HepG2 (cell line): ENCODE data around the gene PARD3. TPM values are rescaled to one million over a fixed set of nuclear protein-coding genes. Genes with fewer than 3 reads are reported as not detected.

Experiments
- EED ChIP-seq: sonication (generic); formaldehyde crosslinking; IDR thresholded peaks from 2 replicates; pipeline ENCODE4 v1.5.0; 2020; ENCODE audit warnings: mild to moderate bottlenecking, missing genetic modification reagents
- EP300 ChIP-seq, 3 experiments: sonication (generic) in 1 of 3; formaldehyde crosslinking in 1 of 3; IDR thresholded peaks; 2 replicates each; pipeline versions ENCODE4 v1.5.1 to v1.6.1; 2011 to 2020; ENCODE audit warnings: low read depth in 2 of 3, low read length in 2 of 3, borderline replicate concordance in 1 of 3, improper control_type of control experiment in 1 of 3, mild to moderate bottlenecking in 1 of 3, missing genetic modification reagents in 1 of 3, moderate library complexity in 1 of 3
- HBP1 ChIP-seq: IDR thresholded peaks from 2 replicates; pipeline ENCODE4 v1.6.1; 2016; ENCODE audit warnings: low read depth, control low read depth
- HMG20A ChIP-seq: IDR thresholded peaks from 2 replicates; pipeline ENCODE4 v1.6.1; 2016; ENCODE audit warnings: borderline replicate concordance
- HMGA1 ChIP-seq: sonication (generic); formaldehyde crosslinking; conservative IDR thresholded peaks from 2 replicates; pipeline ENCODE4 v1.4.0; 2020; ENCODE audit warnings: missing genetic modification reagents
- KMT2A ChIP-seq: sonication (generic); formaldehyde crosslinking; IDR thresholded peaks from 2 replicates; pipeline ENCODE4 v1.4.0; 2020; ENCODE audit warnings: missing genetic modification reagents
- MIER3 ChIP-seq: IDR thresholded peaks from 2 replicates; pipeline ENCODE4 v1.6.1; 2016; ENCODE audit warnings: missing compliant biosample characterization, borderline replicate concordance
- MYPOP ChIP-seq: sonication (generic); formaldehyde crosslinking; IDR thresholded peaks from 2 replicates; pipeline ENCODE4 v1.8.1; 2023; ENCODE audit warnings: mild to moderate bottlenecking, moderate library complexity, missing genetic modification reagents
- NFKB2 ChIP-seq: sonication (generic); formaldehyde crosslinking; IDR thresholded peaks from 2 replicates; pipeline ENCODE4 v1.4.0; 2020; ENCODE audit warnings: missing genetic modification reagents, borderline replicate concordance
- PHB2 ChIP-seq: fragments of 450-650 bp; IDR thresholded peaks from 2 replicates; pipeline ENCODE4 v1.6.1; 2018; ENCODE audit not compliant: partially characterized antibody
- RBM39 ChIP-seq: fragments of 200-400 bp; formaldehyde crosslinking; IDR thresholded peaks from one replicate; pipeline ENCODE4 v1.6.1; 2018; ENCODE audit warnings: antibody characterized with exemption, mild to moderate bottlenecking, low read depth, low read length; ENCODE audit not compliant: poor library complexity, severe bottlenecking
- SALL1 ChIP-seq: sonication (generic); formaldehyde crosslinking; IDR thresholded peaks from 2 replicates; pipeline ENCODE4 v1.8.0; 2022; ENCODE audit warnings: mild to moderate bottlenecking, missing genetic modification reagents
- SP4 ChIP-seq: sonication (generic); formaldehyde crosslinking; IDR thresholded peaks from 2 replicates; pipeline ENCODE4 v1.8.1; 2023; ENCODE audit warnings: mild to moderate bottlenecking, missing genetic modification reagents
- THRA ChIP-seq: sonication (generic); formaldehyde crosslinking; IDR thresholded peaks from 2 replicates; pipeline ENCODE4 v1.4.0; 2020; ENCODE audit warnings: missing genetic modification reagents, borderline replicate concordance
- ZFP90 ChIP-seq: sonication (generic); formaldehyde crosslinking; IDR thresholded peaks from 2 replicates; pipeline ENCODE4 v1.8.0; 2022; ENCODE audit warnings: missing genetic modification reagents, mild to moderate bottlenecking, inconsistent platforms, borderline replicate concordance
- ZNF512B ChIP-seq: sonication (generic); formaldehyde crosslinking; IDR thresholded peaks from 2 replicates; pipeline ENCODE4 v1.5.1; 2020; ENCODE audit warnings: missing genetic modification reagents, mild to moderate bottlenecking, borderline replicate concordance
- ZNF580 ChIP-seq: IDR thresholded peaks from 2 replicates; pipeline ENCODE4 v1.6.1; 2016; ENCODE audit warnings: low read depth, borderline replicate concordance
- ZNF660 ChIP-seq: sonication (generic); formaldehyde crosslinking; IDR thresholded peaks from 2 replicates; pipeline ENCODE4 v1.5.1; 2020; ENCODE audit warnings: mild to moderate bottlenecking, low read depth, missing genetic modification reagents, borderline replicate concordance
- ZNF691 ChIP-seq: sonication (generic); formaldehyde crosslinking; IDR thresholded peaks from 2 replicates; pipeline ENCODE4 v1.4.0; 2020; ENCODE audit warnings: missing genetic modification reagents, low read depth, mild to moderate bottlenecking, borderline replicate concordance
- polyA plus RNA-seq, 8 experiments: library from polyadenylated mRNA; depleted of rRNA in 3 of 8; stranded (reverse) in 7 of 8; unstranded in 1 of 8; fragments of >200 nt; fragmentation: Illumina TruSeq in 4 of 8; extraction: Trizol in 4 of 8; gene quantifications; 2 replicates each; pipeline versions ENCODE4 v1.2.1 to v1.2.3, GENCODE V29; 2011 to 2016; ENCODE audit warnings: low read depth in 4 of 8, missing spikeins in 1 of 8, mixed read lengths in 1 of 8; ENCODE audit not compliant: insufficient read depth in 1 of 8
- total RNA-seq, 5 experiments: library from RNA; depleted of rRNA; stranded (reverse); fragments of >200 nt; fragmentation: Illumina TruSeq; extraction: Trizol; gene quantifications; 2 replicates each; pipeline ENCODE4 v1.2.3, GENCODE V29; 2016; ENCODE audit warnings: low read depth in 1 of 5

PARD3 gene
- total and polyA plus RNA-seq, 2 of the 13 experiments (the other 11 are each of a cell fraction or from before 2014, with no cell fraction given), result 40.9 to 60.0 TPM

- TF ChIP-seq PHB2, result no peak
- peak; percentile 60; the same call in 1 of the 2 replicates for TF ChIP-seq MIER3 (CRISPR knock-in tag)
- TF ChIP-seq SALL1 (CRISPR knock-in tag), result peak; percentile 65
- TF ChIP-seq SP4, result peak; percentile 13; the same call in 1 of the 2 replicates
- TF ChIP-seq HMGA1 (CRISPR knock-in tag), result no peak
- TF ChIP-seq HMG20A, result peak; percentile 74; the same call in 1 of the 2 replicates
- TF ChIP-seq ZNF691 (CRISPR knock-in tag), result no peak
- TF ChIP-seq KMT2A (CRISPR knock-in tag), result 0 out of 2 replicates have a peak, but pooled peaks have one; percentile 20
- TF ChIP-seq NFKB2 (CRISPR knock-in tag), result 0 out of 2 replicates have a peak, but pooled peaks have one; percentile 43
- TF ChIP-seq ZNF580 (CRISPR knock-in tag), result peak; percentile 31; the same call in 1 of the 2 replicates
- TF ChIP-seq THRA (CRISPR knock-in tag), result peak; percentile 54
- no peak for TF ChIP-seq ZNF660
- TF ChIP-seq MYPOP, result peak; percentile 33; the same call in 1 of the 2 replicates
- 0 out of 2 replicates have a peak, but pooled peaks have one; percentile 65 for TF ChIP-seq ZNF512B
- no peak for TF ChIP-seq EED (CRISPR knock-in tag)
- peak; percentile 48 to 94; a peak in 3 of 4 replicates for TF ChIP-seq EP300 (IDR thresholded peaks at IDR 0.05; ENCODE audit: low read depth in 2 of 2, low read length in 2 of 2)
- TF ChIP-seq EP300 (CRISPR knock-in tag; IDR thresholded peaks at IDR 0.05; ENCODE audit: borderline replicate concordance), result peak; percentile 61; the same call in 1 of the 2 replicates
- no peak for TF ChIP-seq RBM39
- peak; percentile 18; the same call in 1 of the 2 replicates for TF ChIP-seq HBP1 (CRISPR knock-in tag)
- TF ChIP-seq ZFP90 (CRISPR knock-in tag), result 0 out of 2 replicates have a peak, but pooled peaks have one; percentile 38
These were observed 77.9 kb downstream of the PARD3 start (continued) for GRCh38 chr10:34736976-34737771.
